ENCODE data around the gene MREG.
"Not testable (repeated sequence)": the region's sequence is repeated elsewhere in the genome, so short reads cannot be mapped to it uniquely, and the experiment has no call there.

MREG gene

GRCh38 chr2:216009215-216009614 is 4.1 kb downstream of the MREG start:
- not testable (repeated sequence) for H3K27me3 Mint-ChIP-seq, H3K27ac Mint-ChIP-seq, H3K4me3 Mint-ChIP-seq, H3K9me3 Mint-ChIP-seq, H3K36me3 Mint-ChIP-seq
- peaks cover 49% of the 10 kb centered on the region for H3K4me1 Mint-ChIP-seq

- Mint-ChIP-seq H3K4me1 (peaks cover 49% of the 10 kb centered on the region), H3K27me3 (no peaks in the 10 kb centered on the region), H3K9me3 (no peaks in the 10 kb centered on the region), H3K27ac (no peak overlapping the region), H3K36me3 (peaks cover 4% of the 10 kb centered on the region), H3K4me3 (no peak overlapping the region)
These were observed 5.0 kb downstream of the MREG start for GRCh38 chr2:216008387-216008786.

- no peaks in the 10 kb centered on the region for H3K9me3 Mint-ChIP-seq
- peaks cover 4% of the 10 kb centered on the region for H3K36me3 Mint-ChIP-seq
- peaks cover 33% of the 10 kb centered on the region for H3K4me1 Mint-ChIP-seq
- H3K4me3 Mint-ChIP-seq: peak overlapping the region; percentile 38
- no peak overlapping the region for H3K27ac Mint-ChIP-seq
- no peaks in the 10 kb centered on the region for H3K27me3 Mint-ChIP-seq
These were observed 7.1 kb downstream of the MREG start for GRCh38 chr2:216006164-216006663.

- Mint-ChIP-seq H3K27me3 (no peaks in the 10 kb centered on the region), H3K27ac (peak overlapping the region; percentile 6), H3K36me3 (peaks cover 2% of the 10 kb centered on the region), H3K4me3 (no peak overlapping the region), H3K4me1 (peaks cover 32% of the 10 kb centered on the region), H3K9me3 (no peaks in the 10 kb centered on the region)
These were observed 8.6 kb downstream of the MREG start for GRCh38 chr2:216004697-216005283.

GRCh38 chr2:216003876-216004696 is 9.3 kb downstream of the MREG start:
- Mint-ChIP-seq H3K4me1 (peaks cover 32% of the 10 kb centered on the region), H3K27ac (peak overlapping the region; percentile 36), H3K9me3 (no peaks in the 10 kb centered on the region), H3K36me3 (peaks cover 2% of the 10 kb centered on the region), H3K27me3 (no peaks in the 10 kb centered on the region), H3K4me3 (no peak overlapping the region)

- H3K4me3 Mint-ChIP-seq: no peak overlapping the region
- no peaks in the 10 kb centered on the region for H3K9me3 Mint-ChIP-seq
- peaks cover 34% of the 10 kb centered on the region for H3K4me1 Mint-ChIP-seq
- H3K27me3 Mint-ChIP-seq: no peaks in the 10 kb centered on the region
- peaks cover 2% of the 10 kb centered on the region for H3K36me3 Mint-ChIP-seq
- H3K27ac Mint-ChIP-seq: no peak overlapping the region
These were observed 10.7 kb downstream of the MREG start for GRCh38 chr2:216002693-216003092.

- Mint-ChIP-seq H3K36me3 (peaks cover 4% of the 10 kb centered on the region), H3K27ac (no peak overlapping the region), H3K27me3 (no peaks in the 10 kb centered on the region), H3K4me1 (peaks cover 38% of the 10 kb centered on the region), H3K4me3 (no peak overlapping the region), H3K9me3 (no peaks in the 10 kb centered on the region)
These were observed 11.2 kb downstream of the MREG start for GRCh38 chr2:216002101-216002678.

GRCh38 chr2:216001216-216002100 is 11.9 kb downstream of the MREG start:
- H3K27me3 Mint-ChIP-seq: no peaks in the 10 kb centered on the region
- no peak overlapping the region for H3K27ac Mint-ChIP-seq
- H3K4me3 Mint-ChIP-seq: no peak overlapping the region
- no peaks in the 10 kb centered on the region for H3K9me3 Mint-ChIP-seq
- peaks cover 4% of the 10 kb centered on the region for H3K36me3 Mint-ChIP-seq
- H3K4me1 Mint-ChIP-seq: peaks cover 31% of the 10 kb centered on the region

- Mint-ChIP-seq H3K27ac (no peak overlapping the region), H3K9me3 (no peaks in the 10 kb centered on the region), H3K4me1 (peaks cover 9% of the 10 kb centered on the region), H3K27me3 (no peaks in the 10 kb centered on the region), H3K4me3 (no peak overlapping the region), H3K36me3 (peaks cover 18% of the 10 kb centered on the region)
These were observed 14.7 kb downstream of the MREG start for GRCh38 chr2:215998636-215999035.

GRCh38 chr2:215997219-215997618 is 16.1 kb downstream of the MREG start:
- peaks cover 6% of the 10 kb centered on the region for H3K4me1 Mint-ChIP-seq
- no peaks in the 10 kb centered on the region for H3K27me3 Mint-ChIP-seq
- no peak overlapping the region for H3K27ac Mint-ChIP-seq
- H3K9me3 Mint-ChIP-seq: no peaks in the 10 kb centered on the region
- no peak overlapping the region for H3K4me3 Mint-ChIP-seq
- H3K36me3 Mint-ChIP-seq: peaks cover 30% of the 10 kb centered on the region

- Mint-ChIP-seq H3K4me1 (peaks cover 6% of the 10 kb centered on the region), H3K4me3 (no peak overlapping the region), H3K27ac (no peak overlapping the region), H3K27me3 (no peaks in the 10 kb centered on the region), H3K9me3 (peaks cover 6% of the 10 kb centered on the region), H3K36me3 (peaks cover 50% of the 10 kb centered on the region)
These were observed 18.4 kb downstream of the MREG start for GRCh38 chr2:215994911-215995310.

- H3K9me3 Mint-ChIP-seq: not testable (repeated sequence)
These were observed 24.7 kb downstream of the MREG start for GRCh38 chr2:215988556-215989207.

GRCh38 chr2:215985257-215985656 is 28.1 kb downstream of the MREG start:
- Mint-ChIP-seq H3K27ac (no peak overlapping the region), H3K36me3 (peaks cover 36% of the 10 kb centered on the region), H3K4me3 (no peak overlapping the region), H3K27me3 (no peaks in the 10 kb centered on the region), H3K4me1 (no peaks in the 10 kb centered on the region), H3K9me3 (no peaks in the 10 kb centered on the region)

More at GRCh38 chr2:215988556-215989207, 24.7 kb downstream of the MREG start:
- not testable (repeated sequence) for H3K27me3 Mint-ChIP-seq, H3K4me3 Mint-ChIP-seq, H3K4me1 Mint-ChIP-seq, H3K27ac Mint-ChIP-seq
- peaks cover 62% of the 10 kb centered on the region for H3K36me3 Mint-ChIP-seq

GRCh38 chr2:215984661-215985060 is 28.7 kb downstream of the MREG start:
- Mint-ChIP-seq H3K27me3 (no peaks in the 10 kb centered on the region), H3K27ac (no peak overlapping the region), H3K36me3 (peaks cover 32% of the 10 kb centered on the region), H3K4me3 (no peak overlapping the region), H3K4me1 (no peaks in the 10 kb centered on the region), H3K9me3 (no peaks in the 10 kb centered on the region)
